ENCODE data around the gene CCDC86. TPM values are rescaled to one million over a fixed set of nuclear protein-coding genes. Genes with fewer than 3 reads are reported as not detected.
A peak's percentile ranks its signal among the peaks of the same experiment; 100 is the strongest.

CCDC86 gene
- total RNA-seq, 1 donor from 2014 or later: 26.3 TPM

DNA sequence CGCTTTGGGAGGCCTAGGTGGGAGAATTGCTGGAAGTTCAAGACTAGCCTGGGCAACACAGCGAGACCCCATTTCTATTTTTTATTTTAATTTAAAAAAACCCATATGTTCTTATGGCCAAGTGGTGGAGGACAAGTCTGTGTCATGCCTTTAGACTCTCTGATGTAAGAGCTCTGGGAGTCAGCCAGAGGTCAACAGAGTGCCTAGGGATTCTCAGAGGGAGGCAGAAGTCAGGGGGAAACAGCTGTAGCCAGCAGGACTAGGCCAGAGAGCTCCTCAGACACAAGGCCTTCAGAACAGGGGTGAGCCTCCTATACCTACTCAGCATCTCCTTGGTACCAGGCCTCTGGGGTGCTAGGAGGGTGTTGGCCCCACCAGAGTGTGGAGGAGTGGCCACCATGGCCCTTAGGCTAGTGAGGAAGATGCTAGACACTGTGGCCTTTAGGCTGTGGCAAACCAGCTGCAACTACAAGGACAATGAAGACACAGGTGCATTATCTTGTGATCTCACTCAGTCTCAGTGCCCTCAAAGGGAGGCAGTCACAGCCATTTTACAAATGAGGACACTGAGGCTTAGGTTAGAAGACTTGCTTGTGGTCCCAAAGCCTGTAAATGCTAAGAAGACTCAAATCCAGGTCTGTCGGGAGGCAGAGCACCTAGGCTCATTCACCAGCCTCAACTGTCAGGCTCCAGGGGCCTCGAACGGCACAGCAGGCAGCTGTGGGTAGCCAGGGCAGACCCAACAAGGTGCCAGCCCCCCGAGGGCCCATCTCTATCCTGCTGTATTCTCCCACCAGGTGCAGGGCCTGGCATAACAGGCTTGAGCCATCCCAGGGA is 30.4 kb downstream of the CCDC86 start:
- H3K36me3 ChIP-seq: no peaks in the 10 kb centered on the region
- H3K4me3 ChIP-seq: no peak overlapping the region
- no peak for DNase-seq (ENCODE audit: extremely low spot score in 2 of 2)
- H3K4me1 ChIP-seq: peaks cover 24% of the 10 kb centered on the region
- peak overlapping the region; percentile 39 for H3K27ac ChIP-seq
- no peaks in the 10 kb centered on the region for H3K27me3 ChIP-seq
- intact Hi-C loops (cut with DNase I): no loop called here
- TF ChIP-seq POLR2AphosphoS5 (IDR thresholded peaks at IDR 0.05; ENCODE audit: insufficient read depth in 1 of 2, low read depth in 1 of 2) (no peak), POLR2A (IDR thresholded peaks at IDR 0.05) (no peak)
- TF ChIP-seq, protein P1, sequence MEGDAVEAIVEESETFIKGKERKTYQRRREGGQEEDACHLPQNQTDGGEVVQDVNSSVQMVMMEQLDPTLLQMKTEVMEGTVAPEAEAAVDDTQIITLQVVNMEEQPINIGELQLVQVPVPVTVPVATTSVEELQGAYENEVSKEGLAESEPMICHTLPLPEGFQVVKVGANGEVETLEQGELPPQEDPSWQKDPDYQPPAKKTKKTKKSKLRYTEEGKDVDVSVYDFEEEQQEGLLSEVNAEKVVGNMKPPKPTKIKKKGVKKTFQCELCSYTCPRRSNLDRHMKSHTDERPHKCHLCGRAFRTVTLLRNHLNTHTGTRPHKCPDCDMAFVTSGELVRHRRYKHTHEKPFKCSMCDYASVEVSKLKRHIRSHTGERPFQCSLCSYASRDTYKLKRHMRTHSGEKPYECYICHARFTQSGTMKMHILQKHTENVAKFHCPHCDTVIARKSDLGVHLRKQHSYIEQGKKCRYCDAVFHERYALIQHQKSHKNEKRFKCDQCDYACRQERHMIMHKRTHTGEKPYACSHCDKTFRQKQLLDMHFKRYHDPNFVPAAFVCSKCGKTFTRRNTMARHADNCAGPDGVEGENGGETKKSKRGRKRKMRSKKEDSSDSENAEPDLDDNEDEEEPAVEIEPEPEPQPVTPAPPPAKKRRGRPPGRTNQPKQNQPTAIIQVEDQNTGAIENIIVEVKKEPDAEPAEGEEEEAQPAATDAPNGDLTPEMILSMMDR (IDR thresholded peaks at IDR 0.05): no peak
- H3K9me3 ChIP-seq: no peaks in the 10 kb centered on the region

DNA sequence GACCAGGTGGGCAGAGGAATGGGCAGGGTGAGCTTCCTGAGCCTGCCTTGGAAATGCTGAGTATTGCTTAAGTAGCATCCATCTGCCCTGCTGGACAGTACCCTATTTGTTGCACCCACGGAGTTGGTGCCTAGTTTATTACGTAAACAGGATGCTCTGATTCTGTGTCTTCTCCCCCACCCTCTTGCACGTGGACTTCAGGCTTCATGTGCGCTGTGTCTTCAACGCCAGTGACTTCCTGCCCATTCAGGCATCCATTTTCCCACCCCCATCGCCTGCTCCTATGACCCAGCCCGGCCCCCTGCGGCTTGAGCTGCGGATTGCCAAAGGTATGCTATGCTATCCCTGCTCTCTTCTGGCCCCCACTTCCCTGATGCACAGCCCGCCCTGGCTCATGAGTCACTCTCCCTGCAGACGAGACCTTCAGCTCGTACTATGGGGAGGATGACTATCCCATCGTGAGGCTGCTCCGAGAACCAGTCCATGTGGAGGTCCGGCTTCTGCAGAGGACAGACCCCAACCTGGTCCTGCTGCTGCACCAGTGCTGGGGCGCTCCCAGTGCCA is 31.1 kb downstream of the CCDC86 start:
- H3K9me3 ChIP-seq: no peaks in the 10 kb centered on the region
- H3K4me1 ChIP-seq: peaks cover 24% of the 10 kb centered on the region
- H3K27me3 ChIP-seq: no peaks in the 10 kb centered on the region
- TF ChIP-seq POLR2A (IDR thresholded peaks at IDR 0.05): no peak
- TF ChIP-seq, protein P1 (IDR thresholded peaks at IDR 0.05): no peak
- H3K27ac ChIP-seq: no peak overlapping the region
- DNase-seq (ENCODE audit: extremely low spot score in 2 of 2): no peak
- H3K36me3 ChIP-seq: no peaks in the 10 kb centered on the region
- intact Hi-C loops (cut with DNase I): no loop called here
- H3K4me3 ChIP-seq: no peak overlapping the region

DNA sequence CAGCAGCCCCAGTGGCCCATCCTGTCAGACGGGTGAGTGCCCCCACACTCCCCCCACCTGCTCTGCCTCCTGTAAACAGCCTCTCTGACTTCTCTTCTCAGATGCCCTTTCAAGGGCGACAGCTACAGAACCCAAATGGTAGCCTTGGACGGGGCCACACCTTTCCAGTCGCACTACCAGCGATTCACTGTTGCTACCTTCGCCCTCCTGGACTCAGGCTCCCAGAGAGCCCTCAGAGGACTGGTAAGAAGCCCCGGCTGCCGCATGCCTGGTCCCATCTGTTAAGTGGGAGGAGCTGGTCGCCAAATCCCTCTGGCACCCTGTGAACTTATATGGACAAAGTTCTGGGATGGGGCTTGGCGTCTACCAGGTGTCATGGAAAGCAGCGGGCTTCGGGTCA is 31.6 kb downstream of the CCDC86 start:
- H3K27me3 ChIP-seq: no peaks in the 10 kb centered on the region
- no peaks in the 10 kb centered on the region for H3K9me3 ChIP-seq
- no peak for DNase-seq (ENCODE audit: extremely low spot score in 2 of 2)
- H3K4me1 ChIP-seq: peaks cover 24% of the 10 kb centered on the region
- H3K27ac ChIP-seq: no peak overlapping the region
- intact Hi-C loops (cut with DNase I): no loop called here
- TF ChIP-seq POLR2AphosphoS5 (IDR thresholded peaks at IDR 0.05; ENCODE audit: insufficient read depth in 1 of 2, low read depth in 1 of 2): no peak
- TF ChIP-seq, protein P1 (IDR thresholded peaks at IDR 0.05): no peak
- no peaks in the 10 kb centered on the region for H3K36me3 ChIP-seq
- no peak overlapping the region for H3K4me3 ChIP-seq

DNA sequence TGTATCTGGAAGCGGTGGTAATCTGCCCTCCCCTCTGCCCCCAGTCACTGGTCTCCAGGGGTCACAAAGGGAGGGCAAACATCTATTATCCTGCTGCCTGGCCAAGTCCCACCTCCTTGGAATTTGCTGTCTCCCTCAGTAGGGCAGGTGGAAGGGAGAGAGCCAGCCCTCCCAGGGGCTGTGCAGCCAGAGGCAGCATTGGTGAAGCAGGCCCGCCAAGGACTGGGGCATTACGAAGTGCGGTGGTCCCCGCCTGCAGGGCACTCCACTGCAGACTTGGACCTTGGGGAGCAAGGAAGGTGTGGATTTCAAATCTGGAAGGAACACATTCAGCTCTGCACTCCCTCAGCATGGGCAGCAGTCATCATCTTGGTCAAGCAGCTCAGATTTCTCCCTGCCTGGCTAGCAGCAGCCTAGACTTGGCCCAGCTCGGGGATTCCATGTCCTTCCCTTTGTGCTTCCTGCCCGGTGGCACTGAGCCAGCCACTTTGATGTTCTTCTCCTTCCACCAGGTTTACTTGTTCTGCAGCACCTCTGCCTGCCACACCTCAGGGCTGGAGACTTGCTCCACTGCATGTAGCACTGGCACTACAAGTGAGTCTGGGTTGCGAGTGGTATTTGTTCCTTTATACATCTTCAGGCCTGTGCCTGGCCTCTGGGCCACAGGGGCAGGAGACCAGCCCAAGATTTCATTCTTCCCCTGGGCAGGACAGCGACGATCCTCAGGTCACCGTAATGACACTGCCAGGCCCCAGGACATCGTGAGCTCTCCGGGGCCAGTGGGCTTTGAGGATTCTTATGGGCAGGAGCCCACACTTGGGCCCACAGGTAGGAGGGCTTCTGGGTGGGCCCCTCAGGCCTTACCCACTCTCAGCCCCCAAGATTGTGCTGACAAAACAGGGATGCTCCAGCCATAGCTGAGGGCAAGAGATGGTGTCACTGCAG is 32.8 kb downstream of the CCDC86 start:
- no peak for DNase-seq (ENCODE audit: extremely low spot score in 2 of 2)
- Histone ChIP-seq H3K4me1 (peaks cover 24% of the 10 kb centered on the region), H3K9me3 (no peaks in the 10 kb centered on the region), H3K4me3 (no peak overlapping the region), H3K27me3 (no peaks in the 10 kb centered on the region), H3K27ac (no peak overlapping the region), H3K36me3 (peaks cover 0 to 1% of the 10 kb centered on the region in 2 donors)
- TF ChIP-seq, protein P1 (IDR thresholded peaks at IDR 0.05): no peak
- TF ChIP-seq POLR2AphosphoS5 (IDR thresholded peaks at IDR 0.05; ENCODE audit: insufficient read depth in 1 of 2, low read depth in 1 of 2): no peak
- TF ChIP-seq POLR2A (IDR thresholded peaks at IDR 0.05): no peak
- intact Hi-C loops (cut with DNase I): no loop called here

Data from vagina (tissue), 2 donors.